GM08714 (cell line): ENCODE results near the gene TNFRSF25.

Experiments
- H3K4me3 ChIP-seq: fragments of 200-500 bp; sonication (Bioruptor generic); 2 replicates; pipeline ENCODE4 v1.5.1; 2014; ENCODE audit warnings: mild to moderate bottlenecking, low read length, inconsistent platforms
- ZNF274 ChIP-seq: IDR thresholded peaks from 2 replicates; pipeline ENCODE4 v1.6.1; 2012; ENCODE audit warnings: mild to moderate bottlenecking, low read depth, low read length

TNFRSF25 gene

DNA sequence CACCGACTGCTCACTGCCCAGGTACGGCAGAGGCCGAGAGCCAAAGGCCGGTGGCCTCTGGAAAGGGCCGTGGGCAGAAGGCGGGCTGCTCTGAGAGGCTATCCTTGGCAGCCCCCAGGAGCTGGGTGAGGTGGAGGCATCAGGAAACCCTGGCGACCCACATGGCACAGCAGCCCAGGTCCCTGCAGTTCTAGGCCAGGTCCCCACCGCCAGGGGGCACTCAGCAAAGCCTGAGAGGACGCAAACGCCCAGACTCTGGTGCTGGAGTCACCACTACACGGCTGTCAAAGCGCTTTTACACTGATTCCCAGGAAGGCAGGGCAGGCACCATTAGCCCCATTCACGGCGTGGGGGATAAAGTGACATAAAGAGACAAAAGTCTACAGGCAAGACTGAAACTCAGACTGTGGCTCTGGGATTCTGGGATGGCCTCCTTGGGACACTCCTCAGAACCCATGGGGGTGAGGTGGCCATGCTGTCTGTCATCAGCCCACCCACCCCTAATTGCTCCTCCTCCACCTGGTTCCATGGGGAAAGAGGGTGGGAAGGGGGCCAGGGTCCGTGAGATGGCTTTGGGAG lies 20.5 kb upstream of the TNFRSF25 start:
- no peak for TF ChIP-seq ZNF274
- no peak overlapping the region for H3K4me3 ChIP-seq

GRCh38 chr1:6485168-6486101 lies 19.5 kb upstream of the TNFRSF25 start:
- H3K4me3 ChIP-seq, result no peak overlapping the region
- TF ChIP-seq ZNF274, result no peak

DNA sequence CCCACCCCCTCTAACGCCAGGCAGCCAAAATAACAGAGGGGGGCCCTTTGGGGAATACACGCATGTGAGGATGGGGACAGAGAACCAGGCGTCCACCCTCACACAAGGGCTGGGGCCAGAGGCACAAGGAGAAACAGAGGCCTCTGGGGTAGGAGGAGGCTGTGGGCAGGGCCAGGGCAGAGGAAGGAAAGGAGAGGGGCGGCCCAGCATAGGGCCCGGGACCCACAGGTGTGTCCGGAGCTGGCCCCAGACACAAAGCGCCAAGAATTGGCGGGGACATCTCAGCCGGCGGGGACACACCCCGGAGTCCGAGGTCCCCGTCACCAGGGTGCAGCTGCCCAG lies 18.8 kb upstream of the TNFRSF25 start:
- H3K4me3 ChIP-seq, result no peak overlapping the region
- no peak for TF ChIP-seq ZNF274

- no peak overlapping the region for H3K4me3 ChIP-seq
- no peak for TF ChIP-seq ZNF274
These were observed 17.8 kb upstream of the TNFRSF25 start for GRCh38 chr1:6483761-6484117.

DNA sequence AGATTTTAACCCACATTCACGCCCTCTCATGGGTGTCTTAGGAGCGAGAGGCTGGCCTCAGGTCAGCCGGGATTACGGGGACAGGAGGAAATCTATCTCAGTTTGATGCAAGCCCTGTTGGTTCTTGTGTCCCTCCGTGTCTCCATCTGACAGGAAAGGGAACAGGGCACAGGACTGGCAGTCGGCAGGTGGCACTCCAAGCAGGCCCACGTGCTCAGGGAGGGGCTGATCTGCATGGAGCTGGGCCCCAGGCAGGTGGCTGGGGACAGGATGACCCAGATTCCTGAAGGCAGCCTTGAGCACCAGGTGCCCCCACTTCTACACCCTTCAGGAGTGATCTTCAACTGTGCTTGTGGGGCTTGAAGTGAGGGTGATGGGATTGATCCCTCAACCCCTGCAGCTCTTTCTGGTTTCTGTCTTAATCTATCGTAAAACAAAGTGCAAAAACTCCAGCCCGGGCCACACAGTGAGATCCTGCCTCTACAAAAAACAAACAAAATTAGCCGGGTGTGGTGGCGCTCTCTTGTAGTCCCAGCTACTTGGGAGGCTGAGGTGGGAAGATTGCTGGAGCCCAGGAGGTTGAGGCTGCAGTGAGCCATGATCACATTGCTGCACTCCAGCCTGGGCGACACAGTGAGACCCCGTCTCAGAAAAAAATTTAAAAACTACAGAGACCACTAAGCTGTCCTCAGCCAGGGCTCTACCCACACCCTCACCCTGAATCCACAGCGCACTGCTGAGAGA lies 17.2 kb upstream of the TNFRSF25 start:
- H3K4me3 ChIP-seq, result no peak overlapping the region
- no peak for TF ChIP-seq ZNF274

DNA sequence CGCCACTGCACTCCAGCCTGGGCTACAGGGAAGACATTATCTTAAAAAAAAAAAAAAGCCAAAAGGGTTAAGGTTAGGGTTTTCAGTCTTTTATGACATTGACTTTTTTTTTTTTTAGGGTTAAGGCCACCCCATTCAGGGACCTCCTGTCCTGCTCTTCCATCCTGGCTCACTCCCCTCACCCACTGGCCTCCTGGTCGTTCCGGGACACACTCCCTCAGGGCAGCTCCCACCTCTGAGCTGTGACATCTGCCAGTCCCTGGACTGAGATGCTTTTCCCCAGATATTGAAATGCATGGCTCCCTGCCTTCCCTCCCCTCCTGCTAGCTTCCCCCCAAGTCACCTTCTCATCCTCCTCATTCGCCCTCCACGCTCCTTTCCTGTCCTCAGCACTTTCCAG lies 15.8 kb upstream of the TNFRSF25 start:
- H3K4me3 ChIP-seq, result no peak overlapping the region
- no peak for TF ChIP-seq ZNF274

DNA sequence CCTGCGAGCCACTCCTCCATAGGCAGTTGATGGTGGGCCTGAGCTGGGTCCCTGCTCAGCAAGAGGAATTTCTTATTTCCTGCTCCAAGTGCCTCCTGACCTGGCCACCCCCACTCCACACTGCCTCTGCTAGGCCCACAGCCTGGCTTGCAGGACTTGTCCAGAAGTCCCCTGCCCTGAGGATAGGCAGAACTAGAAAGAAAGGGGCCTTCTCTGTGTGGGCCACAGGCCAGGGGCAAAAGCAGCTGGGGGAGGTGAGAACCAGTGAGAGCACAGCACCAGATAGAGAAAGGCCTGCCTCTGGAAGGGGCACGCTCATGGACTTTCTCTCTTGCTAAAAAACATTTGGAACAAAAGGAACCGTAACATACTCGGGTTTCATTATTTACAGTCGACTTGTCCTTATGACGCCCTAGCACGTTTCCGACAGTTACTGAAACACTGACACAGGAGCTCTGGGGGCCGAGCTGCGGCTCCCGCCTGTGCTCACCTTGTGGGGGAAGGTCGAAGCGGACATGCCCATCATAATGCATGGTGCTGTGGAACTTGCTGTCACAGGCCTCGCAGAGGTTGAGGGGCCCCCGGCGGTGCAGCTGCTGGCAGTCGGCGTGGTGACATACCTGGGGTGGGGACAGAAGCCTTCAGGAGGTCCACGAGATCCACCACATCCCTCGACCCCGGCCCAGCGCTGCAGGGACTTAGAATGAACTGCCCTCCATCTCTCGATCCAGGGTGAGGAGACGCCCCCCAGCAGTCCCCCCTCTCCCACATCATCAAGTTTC lies 11.3 kb upstream of the TNFRSF25 start:
- no peak overlapping the region for H3K4me3 ChIP-seq
- no peak for TF ChIP-seq ZNF274

GRCh38 chr1:6476483-6476882 lies 10.5 kb upstream of the TNFRSF25 start:
- TF ChIP-seq ZNF274, result no peak
- no peak overlapping the region for H3K4me3 ChIP-seq

- no peak overlapping the region for H3K4me3 ChIP-seq
- no peak for TF ChIP-seq ZNF274
These were observed 9.6 kb upstream of the TNFRSF25 start for GRCh38 chr1:6475381-6476133.

GRCh38 chr1:6474815-6475282 lies 8.9 kb upstream of the TNFRSF25 start:
- no peak for TF ChIP-seq ZNF274
- H3K4me3 ChIP-seq, result no peak overlapping the region

DNA sequence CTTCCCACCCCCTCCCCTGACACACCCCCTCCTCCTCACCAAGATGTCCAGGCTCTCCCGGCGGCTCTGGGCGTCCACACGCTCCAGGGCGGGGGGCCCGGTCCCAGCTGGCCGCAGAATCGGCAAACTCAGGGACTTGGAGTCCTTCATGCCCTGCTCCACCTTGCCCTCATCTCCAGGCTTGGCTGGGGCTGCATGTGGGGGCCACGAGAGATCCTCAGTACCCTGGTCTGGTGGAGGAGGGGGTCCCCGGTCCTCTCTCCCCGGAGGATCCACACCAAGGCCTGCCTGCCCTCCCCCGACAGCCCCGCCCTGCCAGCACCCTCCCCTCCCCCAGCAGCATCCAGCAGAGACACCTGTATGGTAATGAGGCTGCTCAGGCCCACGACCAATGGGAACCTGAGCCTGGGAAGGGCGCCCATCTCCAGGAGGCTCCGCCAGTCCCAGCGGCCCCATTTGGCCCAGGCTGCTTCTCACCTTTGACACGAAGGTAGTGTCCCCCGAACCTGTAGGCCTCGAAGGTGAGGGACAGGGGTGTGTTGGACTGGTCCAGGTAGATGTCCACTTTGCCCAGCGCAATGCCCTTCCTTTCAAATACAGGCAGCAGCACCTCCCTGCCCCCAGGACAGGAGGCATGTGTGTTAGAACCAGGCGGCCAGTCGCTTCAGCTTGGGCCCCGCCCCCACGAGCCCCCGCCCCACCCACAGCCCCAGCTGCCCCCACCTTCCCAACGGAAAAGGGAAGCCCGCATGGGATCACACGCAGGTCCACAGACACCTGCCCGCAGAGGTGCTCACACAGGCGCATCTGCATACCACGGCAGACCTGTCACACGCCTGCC lies 8.2 kb upstream of the TNFRSF25 start:
- no peak for TF ChIP-seq ZNF274
- no peak overlapping the region for H3K4me3 ChIP-seq

- no peak for TF ChIP-seq ZNF274
- no peak overlapping the region for H3K4me3 ChIP-seq
These were observed 7.2 kb upstream of the TNFRSF25 start for GRCh38 chr1:6473156-6473555.
